HG03460 (cell line): ENCODE data around the gene TES.
"Not testable (repeated sequence)": the region's sequence is repeated elsewhere in the genome, so short reads cannot be mapped to it uniquely, and the experiment has no call there.

Experiments
- ATAC-seq: cut with Tn5 transposase; IDR thresholded peaks from one replicate; pipeline ENCODE4 v1.9.1; 2021; ENCODE audit not compliant: unreplicated experiment

TES gene

GRCh38 chr7:116241291-116241690, 31.0 kb downstream of the TES start:
- ATAC-seq = no peak

DNA sequence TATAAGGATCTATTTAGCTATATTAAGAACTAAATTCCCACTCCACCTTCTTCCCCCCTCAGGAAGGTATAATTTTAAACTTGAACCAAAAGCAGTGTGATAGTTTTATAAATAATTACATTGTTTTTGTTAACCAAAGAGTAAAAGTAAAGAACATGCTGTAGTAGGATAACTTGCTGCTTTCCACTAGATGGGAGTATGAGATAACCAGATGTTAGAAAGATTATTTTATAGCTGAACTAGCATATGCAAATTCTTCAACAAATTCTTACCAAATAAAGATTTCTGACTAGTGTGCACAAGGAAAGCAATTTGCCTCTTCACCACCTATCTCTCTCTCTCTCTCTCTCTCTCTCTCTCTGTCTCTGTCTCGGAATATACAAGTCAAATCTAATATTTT, 31.8 kb downstream of the TES start:
- no peak for ATAC-seq

- no peak for ATAC-seq
These were observed 32.4 kb downstream of the TES start for GRCh38 chr7:116242759-116243158.

GRCh38 chr7:116244803-116245202, 34.5 kb downstream of the TES start:
- ATAC-seq = not testable (repeated sequence)

DNA sequence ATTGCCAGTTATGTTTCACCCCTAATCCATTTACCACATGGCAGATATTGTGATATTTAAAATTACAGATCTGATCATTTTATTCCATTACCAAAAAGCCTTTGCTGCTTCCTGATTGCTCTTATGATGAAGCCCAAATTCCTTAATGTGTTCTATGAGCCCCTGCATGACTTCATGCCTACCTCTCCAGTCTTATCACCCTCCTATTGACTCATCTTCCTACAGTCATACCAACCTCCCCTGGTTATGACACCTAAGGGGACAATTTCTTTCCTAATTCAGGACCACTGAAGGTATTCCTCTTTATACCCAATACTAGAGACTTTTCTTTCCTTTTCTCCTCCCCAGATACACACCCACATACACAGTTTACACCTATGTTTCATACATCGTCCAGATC, 36.0 kb downstream of the TES start:
- ATAC-seq = no peak

DNA sequence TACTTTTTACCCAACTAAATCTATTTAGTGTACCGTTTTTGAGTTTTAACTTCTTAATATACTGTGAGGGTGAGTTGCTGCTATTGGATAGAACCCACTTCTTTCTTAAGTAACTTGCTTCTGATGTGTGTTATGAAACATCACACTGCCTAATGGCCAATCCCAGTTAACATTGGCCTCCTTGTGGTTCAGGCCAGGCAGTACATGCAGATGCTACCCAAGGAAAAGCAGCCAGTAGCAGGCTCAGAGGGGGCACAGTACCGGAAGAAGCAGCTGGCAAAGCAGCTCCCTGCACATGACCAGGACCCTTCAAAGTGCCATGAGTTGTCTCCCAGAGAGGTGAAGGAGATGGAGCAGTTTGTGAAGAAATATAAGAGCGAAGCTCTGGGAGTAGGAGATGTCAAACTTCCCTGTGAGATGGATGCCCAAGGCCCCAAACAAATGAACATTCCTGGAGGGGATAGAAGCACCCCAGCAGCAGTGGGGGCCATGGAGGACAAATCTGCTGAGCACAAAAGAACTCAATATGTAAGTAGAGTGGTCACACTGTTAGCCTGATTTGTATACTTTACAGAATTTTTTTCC, 39.7 kb downstream of the TES start:
- ATAC-seq = no peak

- no peak for ATAC-seq
These were observed 41.3 kb downstream of the TES start for GRCh38 chr7:116251675-116252074.

DNA sequence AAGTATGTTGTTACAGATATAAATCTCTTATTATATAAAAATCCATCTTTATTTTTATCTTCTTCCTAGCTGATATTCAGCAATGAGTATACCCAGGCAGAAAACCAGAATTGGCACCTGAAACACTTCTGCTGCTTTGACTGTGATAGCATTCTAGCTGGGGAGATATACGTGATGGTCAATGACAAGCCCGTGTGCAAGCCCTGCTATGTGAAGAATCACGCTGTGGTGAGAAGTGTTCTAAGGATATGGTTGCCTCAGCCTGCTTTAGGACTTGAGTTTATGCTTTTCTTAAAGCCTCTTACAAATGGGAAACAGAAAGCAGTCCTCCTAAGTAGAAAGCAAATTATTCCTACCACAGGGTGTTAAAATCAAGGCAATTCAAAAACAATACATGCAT, 41.9 kb downstream of the TES start:
- no peak for ATAC-seq

GRCh38 chr7:116257156-116257555, 46.8 kb downstream of the TES start:
- ATAC-seq = no peak

DNA sequence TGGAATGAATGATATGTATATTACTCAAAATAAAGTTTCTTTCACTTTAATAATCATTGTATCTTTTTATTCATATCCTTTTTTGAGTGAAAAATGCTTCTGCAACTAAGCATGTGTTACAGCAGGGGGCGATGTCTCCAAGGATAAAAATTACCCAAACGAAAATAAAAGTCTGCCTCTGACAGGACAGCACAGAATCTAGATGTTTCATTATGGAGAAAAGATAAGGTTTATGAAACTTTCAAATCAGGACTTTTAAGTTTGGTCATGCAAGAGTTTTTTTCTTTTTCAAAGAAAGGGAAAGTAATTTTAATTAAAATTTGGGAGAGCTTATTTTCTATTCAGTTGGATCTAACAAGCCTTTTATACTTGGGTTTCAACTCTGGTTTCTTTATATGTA, 48.4 kb downstream of the TES start:
- no peak for ATAC-seq

DNA sequence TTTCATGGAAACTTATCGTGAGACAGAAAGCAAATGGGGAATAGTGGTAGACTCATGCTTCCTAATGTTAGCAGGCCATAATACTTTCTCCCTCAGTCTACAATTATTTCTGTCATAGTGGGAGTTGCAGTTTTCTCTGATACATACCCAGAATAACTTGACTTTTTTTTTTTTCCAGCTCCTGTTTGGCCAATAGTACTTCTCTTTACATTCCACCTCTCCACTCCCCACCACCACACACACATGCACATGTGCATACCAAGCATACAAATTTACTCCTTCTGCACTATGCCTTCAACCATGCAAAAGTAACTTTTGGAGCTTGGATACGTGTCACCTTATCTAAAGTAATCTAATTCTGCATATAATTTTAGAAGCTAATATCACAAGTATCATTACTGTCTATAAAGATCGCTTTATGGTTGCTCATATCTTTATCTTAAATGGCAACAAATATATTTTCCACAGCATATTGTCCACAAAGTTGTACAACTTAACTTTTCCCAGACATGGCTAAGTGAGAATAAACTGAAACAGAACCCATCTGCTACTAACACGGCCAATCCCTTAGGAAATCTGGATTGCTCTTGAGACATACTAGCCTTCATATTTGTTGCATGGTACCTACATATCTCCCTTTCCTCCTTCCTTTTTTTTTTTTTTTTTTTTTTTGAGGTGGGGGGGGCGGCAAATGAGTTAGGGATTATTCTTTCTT, 49.0 kb downstream of the TES start:
- no peak for ATAC-seq

GRCh38 chr7:116259871-116260440, 49.6 kb downstream of the TES start:
- ATAC-seq = no peak

DNA sequence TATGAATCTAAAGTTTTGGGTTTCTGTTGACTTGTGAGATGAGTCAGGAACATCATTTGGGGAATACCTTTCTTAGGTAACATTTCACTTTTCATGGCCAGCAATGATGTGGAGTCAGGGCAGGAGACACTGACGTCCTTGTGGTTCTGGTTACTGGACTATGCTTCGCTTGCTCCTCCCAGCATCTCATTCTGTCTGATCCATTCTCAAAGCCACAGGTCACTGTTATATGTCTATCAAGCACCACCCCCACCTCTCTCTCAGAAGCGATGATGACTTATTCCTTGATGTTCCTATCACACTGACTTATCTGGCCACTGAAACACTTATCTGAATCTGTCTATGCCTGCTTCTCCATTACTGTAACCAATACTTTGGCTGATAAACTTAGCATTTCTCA, 51.6 kb downstream of the TES start:
- no peak for ATAC-seq

DNA sequence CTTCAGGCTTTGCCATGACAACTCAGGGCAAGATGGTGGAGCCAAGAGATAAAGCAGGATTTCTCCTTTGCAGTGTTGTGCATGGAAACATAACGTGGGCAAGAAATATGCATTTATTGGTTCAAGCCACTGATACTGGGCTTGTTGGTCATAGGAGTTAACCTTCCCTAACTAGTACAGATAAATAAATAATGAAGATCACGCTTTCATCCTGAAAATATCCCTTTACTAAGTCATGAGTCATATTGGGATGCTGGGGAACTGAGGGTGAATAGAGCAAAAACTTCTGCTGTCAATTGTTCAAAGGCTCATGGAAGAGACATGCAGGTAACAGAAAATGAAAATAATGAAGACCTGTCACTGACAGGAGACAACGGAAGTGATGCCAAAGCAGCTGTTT, 55.5 kb downstream of the TES start:
- ATAC-seq = no peak

- no peak for ATAC-seq
These were observed 59.1 kb downstream of the TES start for GRCh38 chr7:116269466-116269865.

GRCh38 chr7:116271161-116271913, 61.0 kb downstream of the TES start:
- no peak for ATAC-seq

DNA sequence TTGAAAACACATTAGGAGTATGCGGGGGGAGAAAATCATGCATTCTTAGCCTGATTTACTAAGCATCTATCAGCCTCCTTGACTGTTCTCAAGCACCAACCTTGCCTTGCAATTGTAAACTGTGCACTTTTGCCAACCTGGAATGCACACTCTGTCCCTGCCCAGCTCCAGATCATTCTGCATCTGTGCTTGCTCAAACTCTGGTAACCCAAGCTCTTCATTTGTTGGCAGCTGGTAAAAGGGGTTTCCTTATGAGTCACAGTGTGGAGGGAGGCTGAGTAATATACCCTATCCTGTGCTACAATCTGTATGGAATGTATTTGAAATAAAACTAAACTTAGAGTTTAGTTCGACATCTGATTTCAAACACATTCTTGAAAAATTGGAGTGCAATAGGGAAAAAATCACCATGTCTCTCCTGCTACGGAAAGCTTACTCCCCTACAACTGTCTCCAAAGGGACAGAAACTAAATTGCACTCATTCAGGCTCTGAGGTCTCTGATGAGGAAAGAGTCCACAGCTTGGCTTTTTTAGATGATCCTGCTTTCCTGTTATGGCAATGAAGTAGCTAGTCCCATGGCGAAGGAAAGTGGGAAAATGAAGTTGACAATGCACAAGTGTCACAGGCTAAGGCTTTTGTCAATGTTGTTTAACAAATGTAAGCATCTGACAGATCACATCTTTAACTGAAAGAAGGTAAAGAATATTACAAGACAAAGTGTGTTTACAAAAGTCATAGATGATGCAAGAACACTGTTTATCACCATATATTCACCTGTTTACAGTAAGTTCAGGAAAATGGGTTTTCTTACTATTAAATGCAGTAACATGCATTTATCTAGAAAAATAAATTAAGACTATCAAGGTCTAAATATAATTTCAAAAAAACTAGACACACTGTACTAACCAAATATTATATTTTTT, 61.9 kb downstream of the TES start:
- no peak for ATAC-seq

- ATAC-seq = no peak
These were observed 63.1 kb downstream of the TES start for GRCh38 chr7:116273283-116273917.

DNA sequence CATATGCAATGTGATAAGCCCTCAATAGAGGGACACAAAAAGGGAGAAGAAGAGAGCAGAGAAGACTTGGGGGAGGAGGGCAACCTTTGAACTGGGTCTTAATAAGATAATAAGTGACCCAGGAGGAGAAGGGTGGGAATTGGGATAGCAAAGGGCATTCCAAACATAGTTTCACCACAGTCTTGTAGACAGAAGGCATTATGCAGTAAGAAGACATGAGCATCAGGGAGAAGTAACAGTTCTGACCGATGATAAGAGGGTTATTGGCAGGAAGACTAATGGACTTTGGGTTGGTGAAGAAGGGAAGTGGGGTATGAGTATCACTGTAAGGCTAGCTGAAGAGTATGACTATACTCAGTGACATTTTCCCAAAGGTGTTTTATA, 63.6 kb downstream of the TES start:
- no peak for ATAC-seq

DNA sequence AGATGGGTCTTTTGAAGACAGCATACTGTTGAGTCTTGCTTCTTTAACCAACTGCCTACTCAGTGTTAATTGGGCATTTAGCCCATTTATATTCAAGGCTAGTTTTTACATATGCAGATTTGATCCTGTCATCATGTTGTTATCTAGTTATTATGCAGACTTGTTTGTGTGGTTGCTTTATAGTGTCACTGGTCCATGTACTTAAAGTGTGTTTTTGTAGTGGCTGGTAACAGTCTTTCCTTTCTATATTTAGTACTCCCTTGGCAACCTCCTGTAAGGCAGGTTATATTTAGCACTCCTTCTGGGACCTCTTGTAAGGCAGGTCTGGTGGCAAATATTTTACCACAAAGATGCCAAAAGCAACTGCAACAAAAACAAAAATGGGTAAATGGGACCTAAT, 66.7 kb downstream of the TES start:
- no peak for ATAC-seq
